ENCODE measurements around the gene USP32.
"Not testable (repeated sequence)": the region's sequence is repeated elsewhere in the genome, so short reads cannot be mapped to it uniquely, and the experiment has no call there.

USP32 gene

DNA sequence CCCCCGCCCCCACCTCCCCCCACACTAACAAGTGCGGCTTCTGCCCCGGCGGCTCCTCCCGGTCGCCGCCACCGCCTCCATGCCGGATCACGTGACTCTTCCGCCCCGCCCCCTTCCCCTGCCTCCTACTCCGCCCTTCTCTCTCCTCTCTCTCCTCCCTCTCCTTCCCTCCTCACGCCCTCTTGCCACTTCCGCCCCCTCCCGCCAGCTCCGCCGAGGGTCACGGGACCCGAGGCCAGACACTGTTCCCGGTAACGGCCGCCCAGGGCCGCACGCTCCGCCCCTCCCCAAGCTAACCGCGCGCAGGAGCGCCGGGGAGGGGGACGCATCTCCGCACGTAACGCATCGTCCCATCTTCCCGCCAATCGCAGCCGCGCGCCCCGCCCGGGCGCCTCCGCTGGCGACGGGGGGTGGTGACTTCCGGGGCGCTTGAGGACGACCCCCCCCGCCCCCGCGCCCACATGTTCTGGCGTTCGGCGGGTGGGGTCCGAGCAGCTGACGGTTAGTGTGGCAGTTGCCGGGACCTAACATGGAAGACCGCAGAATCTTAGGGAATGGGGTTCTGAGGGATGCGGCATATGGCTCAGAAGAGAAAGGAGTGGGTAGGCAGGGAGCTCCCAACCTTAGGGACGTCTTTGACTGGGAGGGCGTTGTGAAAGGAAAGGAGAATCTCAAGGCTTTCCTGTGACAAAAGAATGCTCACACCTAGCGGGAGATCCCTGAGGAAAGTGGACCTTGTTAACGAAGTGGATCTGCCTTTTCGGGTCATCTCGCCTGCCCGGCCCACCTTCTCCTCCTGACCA is at the start of gene USP32:
Gene USP32 (minus strand): TSS at position 92 of the 803 bp plus-strand sequence. CDS start 194 bp downstream, outside the sequence.
- peak; percentile 96 for DNase-seq (ENCODE audit: low read depth in 2 of 2)

DNA sequence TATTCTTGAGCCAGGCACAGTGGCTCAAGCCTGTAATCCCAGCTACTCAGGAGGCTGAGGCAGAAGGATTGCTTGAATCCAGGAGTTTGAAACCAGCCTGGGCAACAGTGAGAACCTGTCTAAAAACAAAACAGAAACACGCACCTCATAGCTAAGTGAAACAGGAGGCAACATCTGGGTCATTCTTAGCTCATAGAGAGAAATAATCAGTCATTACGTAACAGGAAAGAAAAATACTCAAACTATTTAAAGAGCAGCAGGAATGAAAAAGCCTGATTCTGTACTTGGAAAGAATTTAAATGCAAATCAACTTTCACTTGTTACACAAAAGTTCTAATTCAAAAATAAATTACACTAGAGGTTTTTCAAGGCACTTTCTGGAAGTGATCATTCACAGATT is 47.6 kb upstream of the USP32 start:
- DNase-seq (ENCODE audit: low read depth in 2 of 2) = no peak

- no peak for DNase-seq (ENCODE audit: low read depth in 2 of 2)
Measured at GRCh38 chr17:60436676-60437075, 44.7 kb upstream of the USP32 start.

GRCh38 chr17:60435244-60436167 is 43.6 kb upstream of the USP32 start:
- DNase-seq (ENCODE audit: low read depth in 2 of 2) = peak in 1 of 2 donors; percentile 27

DNA sequence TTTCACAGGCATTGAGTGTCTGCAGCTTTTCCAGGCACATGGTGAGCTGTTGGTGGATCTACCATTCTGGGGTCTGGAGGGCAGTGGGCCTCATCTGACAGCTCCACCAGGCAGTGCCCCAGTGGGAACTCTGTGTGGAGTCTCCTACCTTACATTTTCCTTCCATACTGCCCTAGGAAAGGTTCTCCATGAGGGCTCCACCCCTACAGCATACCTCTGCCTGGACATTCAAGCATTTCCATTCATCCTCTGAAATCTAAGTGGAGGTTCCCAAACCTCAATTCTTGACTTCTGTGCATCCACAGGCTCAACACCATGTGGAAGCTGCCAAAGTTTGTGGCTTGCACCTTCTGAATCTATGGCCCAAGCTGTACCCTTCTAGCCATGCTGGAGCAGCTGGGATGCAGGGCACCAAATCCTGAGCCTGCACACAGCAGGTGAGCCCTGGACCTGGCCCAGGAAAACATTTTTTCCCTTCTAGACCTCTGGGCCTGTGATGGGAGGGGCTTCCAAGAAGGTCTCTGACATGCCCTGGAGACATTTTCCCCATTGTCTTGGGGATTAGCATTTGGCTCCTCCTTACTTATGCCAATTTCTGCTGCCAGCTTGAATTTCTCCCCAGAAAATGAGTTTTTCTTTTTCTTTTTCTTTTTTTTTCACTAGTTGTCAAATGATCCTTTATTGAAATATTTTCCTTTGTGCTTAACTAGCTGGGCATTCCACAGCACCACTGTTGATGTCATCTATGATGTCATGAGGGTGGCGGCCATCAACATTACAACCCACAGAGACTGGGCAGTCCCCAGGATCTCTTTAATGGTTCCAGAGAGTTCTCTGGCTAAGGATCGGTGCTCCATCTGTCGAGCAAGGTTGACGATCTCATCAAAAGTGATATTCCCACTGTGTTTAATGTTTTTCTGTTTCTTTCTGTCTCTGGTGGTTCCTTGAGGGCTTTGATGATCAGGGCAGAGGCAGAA is 41.4 kb upstream of the USP32 start:
- DNase-seq (ENCODE audit: low read depth in 2 of 2) = not testable (repeated sequence)

DNA sequence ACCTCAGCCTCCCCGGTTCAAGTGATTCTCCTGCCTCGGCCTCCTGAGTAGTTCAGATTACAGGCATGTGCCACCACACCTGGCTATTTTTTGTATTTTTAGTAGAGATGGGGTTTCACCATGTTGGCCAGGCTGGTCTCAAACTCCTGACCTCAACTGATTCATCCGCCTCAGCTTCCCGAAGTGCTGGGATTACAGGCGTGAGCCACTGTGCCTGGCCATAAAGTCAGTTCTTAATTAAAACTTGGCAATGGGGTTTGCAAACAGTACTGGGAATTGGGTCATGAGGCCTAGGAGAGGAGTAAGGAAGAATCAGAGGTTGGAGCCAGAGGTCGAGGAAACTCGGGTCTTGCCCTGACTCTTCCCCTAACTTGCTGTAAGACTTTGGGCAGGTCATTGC is 38.6 kb upstream of the USP32 start:
- not testable (repeated sequence) for DNase-seq (ENCODE audit: low read depth in 2 of 2)

GRCh38 chr17:60428491-60428890 is 36.6 kb upstream of the USP32 start:
- DNase-seq (ENCODE audit: low read depth in 2 of 2) = not testable (repeated sequence)

DNA sequence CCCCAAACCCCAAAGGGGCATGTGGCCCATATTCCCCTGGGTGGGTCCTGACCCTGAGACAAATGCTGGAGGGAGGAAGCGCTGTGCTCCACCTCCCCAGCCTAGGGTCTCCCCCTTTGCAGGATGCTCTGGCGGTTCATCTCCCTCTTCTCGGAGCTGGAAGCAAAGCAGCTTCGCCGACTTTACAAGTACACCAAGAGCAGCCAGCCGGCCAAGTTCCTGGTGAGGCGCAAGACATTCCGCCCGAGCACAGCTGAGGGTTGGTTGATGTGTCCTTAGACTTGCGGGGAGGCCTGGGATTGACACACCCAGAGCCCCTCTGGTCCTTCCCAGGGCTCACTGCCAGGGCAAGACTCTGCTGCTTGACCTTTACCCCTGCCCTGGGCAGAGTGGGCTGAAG is 34.7 kb upstream of the USP32 start:
- DNase-seq (ENCODE audit: low read depth in 2 of 2) = no peak

DNA sequence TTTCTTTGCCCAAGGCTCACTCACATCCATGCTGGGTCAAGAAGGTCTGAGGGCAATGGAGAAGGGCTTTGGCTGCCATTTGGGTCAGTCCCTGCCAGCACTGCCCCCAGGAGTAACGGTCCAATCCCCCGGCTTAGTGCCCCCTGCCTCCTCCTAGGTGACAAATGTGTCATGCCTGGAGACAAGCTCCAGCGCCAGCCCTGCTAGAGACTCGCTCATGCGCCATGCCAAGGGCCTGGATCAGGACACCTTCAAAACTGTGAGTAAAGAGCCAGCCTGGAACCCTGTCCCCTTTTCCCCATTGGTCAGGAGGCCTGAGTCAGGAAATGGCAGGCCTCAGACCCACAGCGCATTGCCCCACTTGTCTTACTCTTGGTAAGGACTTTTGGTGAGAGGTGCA is 33.7 kb upstream of the USP32 start:
- DNase-seq (ENCODE audit: low read depth in 2 of 2) = no peak

DNA sequence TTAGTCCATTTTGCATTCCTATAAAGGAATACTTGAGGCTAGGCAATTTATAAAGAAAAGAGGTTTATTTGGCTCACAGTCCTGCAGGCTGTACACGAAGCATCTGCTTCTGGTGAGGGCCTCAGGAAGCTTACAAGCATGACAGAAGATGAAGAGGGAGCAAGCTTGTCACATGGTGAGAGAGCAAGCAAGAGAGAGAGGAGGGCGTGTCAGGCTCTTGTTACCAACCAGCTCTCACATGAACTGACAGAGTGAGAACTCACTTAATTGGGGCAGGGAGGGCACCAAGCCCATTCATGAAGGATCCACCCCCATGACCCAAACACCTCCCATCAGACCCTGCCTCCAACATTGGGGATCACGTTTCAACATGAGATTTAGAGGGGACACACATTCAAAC is 31.9 kb upstream of the USP32 start:
- DNase-seq (ENCODE audit: low read depth in 2 of 2) = no peak

GRCh38 chr17:60422162-60422665 is 30.3 kb upstream of the USP32 start, which contains the start of gene CHCT1:
Gene CHCT1, plus strand, starts transcription at chr17:60422489. Its CDS starts 104 bp downstream, at chr17:60422593.
- no peak for DNase-seq (ENCODE audit: low read depth in 2 of 2)

DNA sequence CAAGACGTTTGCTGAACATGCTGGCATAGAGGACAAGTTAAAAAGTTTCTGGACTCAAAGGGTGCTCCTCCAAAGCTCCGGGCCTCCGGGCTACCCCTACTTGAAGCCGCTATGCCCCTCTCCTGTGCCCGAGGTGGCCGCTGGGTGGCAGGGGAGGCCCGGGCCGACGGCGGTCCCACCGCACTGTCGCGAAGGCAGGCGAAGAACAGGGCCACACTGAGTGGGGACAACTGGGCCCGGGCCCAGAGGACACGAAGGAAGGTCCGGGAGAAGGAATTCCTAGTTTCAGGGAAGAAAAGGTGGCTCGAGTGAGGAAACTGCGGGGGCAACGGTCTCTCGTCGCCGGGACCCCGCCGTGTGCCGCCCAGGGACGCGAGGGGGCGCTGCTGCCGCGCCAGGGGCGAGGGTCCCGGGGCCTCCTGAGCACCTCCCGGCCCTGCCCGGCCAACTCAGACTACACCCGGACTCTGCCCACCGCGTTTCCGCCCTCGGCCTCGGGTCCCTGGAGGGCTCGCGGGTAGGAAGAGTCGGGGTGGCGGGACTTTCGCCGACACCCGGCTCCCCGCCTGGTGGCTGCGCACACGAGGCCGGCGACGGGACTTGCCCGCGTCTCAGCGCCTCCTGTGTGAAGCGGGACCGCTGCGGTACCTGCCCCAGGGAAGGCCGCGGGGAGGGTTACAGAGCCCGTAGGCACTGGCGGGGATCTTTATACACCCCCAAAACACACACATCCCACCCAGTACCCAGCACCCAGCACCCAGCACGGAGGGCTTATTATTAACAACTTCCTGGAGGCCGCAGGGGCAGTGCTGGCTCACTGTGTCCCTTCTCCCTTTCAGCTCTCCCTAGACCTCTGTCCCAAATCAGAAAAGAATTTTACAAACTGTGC is 29.6 kb upstream of the USP32 start:
- DNase-seq (ENCODE audit: low read depth in 2 of 2) = peak; percentile 46 to 54

- DNase-seq (ENCODE audit: low read depth in 2 of 2) = not testable (repeated sequence)
Measured at GRCh38 chr17:60419875-60420274, 27.9 kb upstream of the USP32 start.

- DNase-seq (ENCODE audit: low read depth in 2 of 2) = not testable (repeated sequence)
Measured at GRCh38 chr17:60419003-60419402, 27.1 kb upstream of the USP32 start.

- DNase-seq (ENCODE audit: low read depth in 2 of 2) = no peak
Measured at GRCh38 chr17:60416368-60416925, 24.5 kb upstream of the USP32 start.

DNA sequence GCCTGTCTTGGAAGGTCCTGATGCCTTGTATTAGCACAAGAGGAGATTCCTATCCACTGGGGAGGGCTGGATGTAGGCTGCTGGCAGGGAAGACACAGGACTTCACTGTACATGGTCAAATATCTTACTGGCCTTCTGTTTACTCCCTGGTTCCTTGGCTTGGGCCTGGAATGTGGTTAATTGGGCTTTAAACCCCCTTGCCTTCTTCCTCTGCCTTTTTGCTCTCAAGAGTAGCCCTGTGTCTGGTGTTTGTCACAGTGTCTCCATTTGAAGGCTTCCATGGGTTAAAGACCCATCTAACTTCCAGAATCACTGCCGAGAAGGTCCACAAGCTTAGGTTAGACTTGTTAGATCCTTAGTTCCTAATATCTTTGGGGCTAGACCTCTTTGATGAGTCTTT is 23.2 kb upstream of the USP32 start:
- DNase-seq (ENCODE audit: low read depth in 2 of 2) = no peak

DNA sequence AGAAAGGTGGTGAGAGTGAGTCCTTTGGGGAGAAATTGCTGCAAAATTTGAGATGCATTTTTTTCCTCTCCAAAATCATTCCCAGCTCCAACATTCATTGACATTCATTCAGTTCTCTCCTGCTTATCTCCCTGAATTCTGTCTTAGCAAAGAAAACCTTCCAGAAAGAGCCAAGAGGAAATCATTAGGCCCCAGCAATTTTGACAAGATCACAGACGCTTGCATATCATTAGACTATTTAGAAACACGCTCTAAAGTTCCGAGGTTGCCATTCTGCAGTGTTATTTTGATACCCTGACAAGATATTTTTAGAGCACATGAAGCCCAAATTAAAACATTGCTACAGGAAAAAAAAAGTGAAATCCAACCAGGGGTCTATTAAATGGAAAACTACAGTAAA is 20.8 kb upstream of the USP32 start:
- no peak for DNase-seq (ENCODE audit: low read depth in 2 of 2)

- no peak for DNase-seq (ENCODE audit: low read depth in 2 of 2)
Measured at GRCh38 chr17:60410001-60410400, 18.1 kb upstream of the USP32 start.

DNA sequence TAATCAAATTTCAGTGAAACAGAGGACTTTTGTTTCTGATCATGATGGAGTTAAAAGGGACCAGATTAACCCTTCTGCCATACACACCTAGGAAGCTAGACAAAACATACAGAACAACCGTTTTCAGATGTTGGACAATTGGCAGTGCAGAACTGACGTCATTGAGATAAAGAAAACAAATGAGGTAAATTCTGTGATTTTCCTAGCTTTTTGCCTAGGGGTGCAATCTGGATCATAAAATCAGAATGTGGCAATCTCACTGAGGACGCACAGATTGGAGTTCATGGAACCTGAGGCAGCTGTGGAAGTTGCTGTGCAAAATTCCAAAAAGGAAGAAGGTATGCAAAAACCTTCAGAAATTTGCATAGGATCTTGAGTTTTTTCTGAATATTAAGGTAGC is 15.0 kb upstream of the USP32 start:
- no peak for DNase-seq (ENCODE audit: low read depth in 2 of 2)

- no peak for DNase-seq (ENCODE audit: low read depth in 2 of 2)
Measured at GRCh38 chr17:60403962-60404361, 12.0 kb upstream of the USP32 start.
